ENCODE measurements around the gene RDM1.

DNA sequence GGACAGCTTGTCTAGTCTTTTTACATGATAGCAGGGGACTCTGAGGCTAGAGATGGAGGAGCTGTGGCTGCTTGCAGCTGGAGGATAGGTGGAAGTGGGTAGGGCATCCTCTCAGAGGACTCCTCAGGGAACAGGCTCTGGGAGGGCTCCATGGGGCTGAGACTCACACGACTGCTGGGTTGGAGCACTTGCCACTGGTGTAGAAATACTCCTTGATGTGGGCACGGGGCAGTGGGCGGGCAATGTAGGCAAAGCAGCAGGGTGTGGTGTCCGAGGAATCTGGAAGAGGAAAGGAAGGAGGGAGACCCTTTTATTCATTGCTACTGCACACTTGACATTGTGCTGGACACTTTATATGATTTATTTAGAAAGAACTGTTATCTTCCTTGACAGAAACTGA lies 52.2 kb downstream of the RDM1 start:
- TF ChIP-seq, protein P1, sequence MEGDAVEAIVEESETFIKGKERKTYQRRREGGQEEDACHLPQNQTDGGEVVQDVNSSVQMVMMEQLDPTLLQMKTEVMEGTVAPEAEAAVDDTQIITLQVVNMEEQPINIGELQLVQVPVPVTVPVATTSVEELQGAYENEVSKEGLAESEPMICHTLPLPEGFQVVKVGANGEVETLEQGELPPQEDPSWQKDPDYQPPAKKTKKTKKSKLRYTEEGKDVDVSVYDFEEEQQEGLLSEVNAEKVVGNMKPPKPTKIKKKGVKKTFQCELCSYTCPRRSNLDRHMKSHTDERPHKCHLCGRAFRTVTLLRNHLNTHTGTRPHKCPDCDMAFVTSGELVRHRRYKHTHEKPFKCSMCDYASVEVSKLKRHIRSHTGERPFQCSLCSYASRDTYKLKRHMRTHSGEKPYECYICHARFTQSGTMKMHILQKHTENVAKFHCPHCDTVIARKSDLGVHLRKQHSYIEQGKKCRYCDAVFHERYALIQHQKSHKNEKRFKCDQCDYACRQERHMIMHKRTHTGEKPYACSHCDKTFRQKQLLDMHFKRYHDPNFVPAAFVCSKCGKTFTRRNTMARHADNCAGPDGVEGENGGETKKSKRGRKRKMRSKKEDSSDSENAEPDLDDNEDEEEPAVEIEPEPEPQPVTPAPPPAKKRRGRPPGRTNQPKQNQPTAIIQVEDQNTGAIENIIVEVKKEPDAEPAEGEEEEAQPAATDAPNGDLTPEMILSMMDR (IDR thresholded peaks at IDR 0.05), result no peak
- TF ChIP-seq POLR2AphosphoS5 (IDR thresholded peaks at IDR 0.05) (no peak), POLR2A (IDR thresholded peaks at IDR 0.05) (no peak)

All from breast epithelium (tissue), 3 donors.